Smooth muscle cell (in vitro differentiated cells): ENCODE measurements around the gene SPATA3. TPM values are rescaled to one million over a fixed set of nuclear protein-coding genes. Genes with fewer than 3 reads are reported as not detected.
"Not testable (repeated sequence)": the region's sequence is repeated elsewhere in the genome, so short reads cannot be mapped to it uniquely, and the experiment has no call there.

Experiments
- DNase-seq: peaks from one replicate; lab custom pipeline; 2025; ENCODE audit not compliant: unreplicated experiment; lab: John Stamatoyannopoulos, UW
- H2AFZ ChIP-seq: fragments of 200-600 bp; sonication (generic); 2 replicates; pipeline ENCODE4 v1.6.0; 2016; ENCODE audit warnings: antibody characterized with exemption, low read depth, mild to moderate bottlenecking
- H3F3A ChIP-seq: fragments of 200-600 bp; sonication (generic); 2 replicates; pipeline ENCODE4 v1.6.0; 2017; ENCODE audit warnings: antibody characterized with exemption, low read depth
- H3K27ac ChIP-seq: fragments of 200-600 bp; sonication (generic); 2 replicates; pipeline ENCODE4 v1.5.1; 2016; ENCODE audit warnings: low read depth, mild to moderate bottlenecking
- H3K27me3 ChIP-seq: fragments of 200-600 bp; sonication (generic); 2 replicates; pipeline ENCODE4 v1.6.1; 2016; ENCODE audit warnings: low read depth, mild to moderate bottlenecking
- H3K36me3 ChIP-seq: fragments of 200-600 bp; sonication (generic); 2 replicates; pipeline ENCODE4 v1.5.1; 2016; ENCODE audit warnings: low read depth
- H3K4me1 ChIP-seq: fragments of 200-600 bp; sonication (generic); 2 replicates; pipeline ENCODE4 v1.5.1; 2016; ENCODE audit warnings: low read depth
- H3K4me2 ChIP-seq: fragments of 200-600 bp; sonication (generic); 2 replicates; pipeline ENCODE4 v1.6.0; 2016; ENCODE audit warnings: mild to moderate bottlenecking
- H3K4me3 ChIP-seq: fragments of 200-600 bp; sonication (generic); 2 replicates; pipeline ENCODE4 v1.5.1; 2016; ENCODE audit warnings: mild to moderate bottlenecking
- H3K79me2 ChIP-seq: fragments of 200-600 bp; sonication (generic); 2 replicates; pipeline ENCODE4 v1.6.0; 2016; ENCODE audit warnings: low read depth, mild to moderate bottlenecking
- H3K9ac ChIP-seq: fragments of 200-600 bp; sonication (generic); 2 replicates; pipeline ENCODE4 v1.6.0; 2016; ENCODE audit warnings: low read depth
- H3K9me3 ChIP-seq: fragments of 200-600 bp; sonication (generic); replicated peaks from 2 replicates; pipeline ENCODE4 v1.5.1; 2016; ENCODE audit warnings: low read depth
- H4K20me1 ChIP-seq: fragments of 200-600 bp; sonication (generic); 2 replicates; pipeline ENCODE4 v1.6.0; 2016; ENCODE audit warnings: low read depth
- WGBS: methylation state at CpG from one replicate; pipeline ENCODE4 v1.1.7; 2016; ENCODE audit warnings: low lambda C conversion rate; 5-methylcytosine and 5-hydroxymethylcytosine counted together
- polyA plus RNA-seq: library from polyadenylated mRNA; unstranded; fragments of >200 nt; fragmentation: Nextera tagmentation; extraction: Ambion mirVana; gene quantifications from 2 replicates; pipeline ENCODE4 v1.2.1, GENCODE V29; 2016
- total RNA-seq: library from RNA; depleted of rRNA; stranded (reverse); fragments of >200 nt; gene quantifications from 2 replicates; pipeline ENCODE4 v1.2.3, GENCODE V29; 2014
- TF ChIP-seq, protein P1 (sequence below): fragments of 200-600 bp; sonication (generic); IDR thresholded peaks from 2 replicates; pipeline ENCODE4 v1.5.1; 2017; ENCODE audit warnings: borderline replicate concordance, mild to moderate bottlenecking, antibody characterized with exemption; ENCODE audit not compliant: insufficient read depth, poor library complexity, severe bottlenecking

Gene SPATA3
- total and polyA plus RNA-seq, 2 experiments from 2014 or later, result not detected

DNA sequence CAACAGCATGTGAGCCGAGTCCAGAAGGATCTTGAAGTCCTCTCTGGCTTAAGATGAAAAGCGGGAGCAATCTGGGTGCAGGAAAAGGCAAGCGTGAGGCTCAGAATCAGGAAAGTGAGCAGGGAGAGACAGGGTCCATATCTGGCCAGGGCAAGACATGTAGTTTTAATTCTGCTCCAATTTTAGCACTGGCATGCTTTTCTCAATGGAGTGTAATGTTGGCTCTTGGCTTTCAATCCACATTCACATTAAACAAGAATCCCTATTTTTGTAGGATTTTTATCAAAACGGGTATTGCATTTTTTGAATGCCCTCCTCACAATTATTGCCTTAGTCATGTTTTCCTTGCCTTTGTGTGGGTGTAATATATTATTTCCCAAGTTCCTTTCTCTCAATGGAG lies 6.0 kb downstream of the SPATA3 start:
- no peaks in the 10 kb centered on the region for H3K79me2 ChIP-seq
- H2AFZ ChIP-seq, result no peak overlapping the region
- no peaks in the 10 kb centered on the region for H4K20me1 ChIP-seq
- TF ChIP-seq, protein P1, sequence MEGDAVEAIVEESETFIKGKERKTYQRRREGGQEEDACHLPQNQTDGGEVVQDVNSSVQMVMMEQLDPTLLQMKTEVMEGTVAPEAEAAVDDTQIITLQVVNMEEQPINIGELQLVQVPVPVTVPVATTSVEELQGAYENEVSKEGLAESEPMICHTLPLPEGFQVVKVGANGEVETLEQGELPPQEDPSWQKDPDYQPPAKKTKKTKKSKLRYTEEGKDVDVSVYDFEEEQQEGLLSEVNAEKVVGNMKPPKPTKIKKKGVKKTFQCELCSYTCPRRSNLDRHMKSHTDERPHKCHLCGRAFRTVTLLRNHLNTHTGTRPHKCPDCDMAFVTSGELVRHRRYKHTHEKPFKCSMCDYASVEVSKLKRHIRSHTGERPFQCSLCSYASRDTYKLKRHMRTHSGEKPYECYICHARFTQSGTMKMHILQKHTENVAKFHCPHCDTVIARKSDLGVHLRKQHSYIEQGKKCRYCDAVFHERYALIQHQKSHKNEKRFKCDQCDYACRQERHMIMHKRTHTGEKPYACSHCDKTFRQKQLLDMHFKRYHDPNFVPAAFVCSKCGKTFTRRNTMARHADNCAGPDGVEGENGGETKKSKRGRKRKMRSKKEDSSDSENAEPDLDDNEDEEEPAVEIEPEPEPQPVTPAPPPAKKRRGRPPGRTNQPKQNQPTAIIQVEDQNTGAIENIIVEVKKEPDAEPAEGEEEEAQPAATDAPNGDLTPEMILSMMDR, result no peak
- H3K4me3 ChIP-seq, result no peak overlapping the region
- H3K4me1 ChIP-seq, result no peaks in the 10 kb centered on the region
- H3K4me2 ChIP-seq, result no peak overlapping the region
- WGBS, result 75% methylated on average over 4 of the region's 4 CpGs
- peaks cover 14% of the 10 kb centered on the region for H3K27me3 ChIP-seq
- no peak overlapping the region for H3K9ac ChIP-seq
- no peak overlapping the region for H3K27ac ChIP-seq
- no peak for DNase-seq
- no peaks in the 10 kb centered on the region for H3F3A ChIP-seq
- no peaks in the 10 kb centered on the region for H3K36me3 ChIP-seq
- H3K9me3 ChIP-seq, result no peaks in the 10 kb centered on the region

DNA sequence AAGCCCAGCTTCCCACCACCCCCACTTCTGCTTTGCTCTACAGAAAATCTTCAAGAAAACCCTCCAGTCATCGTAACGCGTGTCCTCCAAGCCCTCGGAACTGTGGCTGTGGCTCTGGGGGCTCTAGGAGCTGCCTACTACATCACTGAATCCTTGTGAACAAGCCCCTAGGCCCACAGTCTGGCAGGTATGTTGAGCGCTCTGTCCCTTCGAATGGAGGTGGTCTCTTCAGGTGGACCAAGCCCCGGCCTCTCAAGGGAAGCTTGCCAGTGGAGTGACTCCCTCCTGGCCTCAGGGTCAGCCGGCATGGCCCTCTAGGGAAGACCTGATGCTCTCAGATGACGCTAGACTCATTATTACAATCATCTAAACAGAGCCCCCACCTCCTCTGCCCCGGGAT lies 6.7 kb downstream of the SPATA3 start:
- Histone ChIP-seq H3K9ac (no peak overlapping the region), H3K4me2 (no peak overlapping the region)

DNA sequence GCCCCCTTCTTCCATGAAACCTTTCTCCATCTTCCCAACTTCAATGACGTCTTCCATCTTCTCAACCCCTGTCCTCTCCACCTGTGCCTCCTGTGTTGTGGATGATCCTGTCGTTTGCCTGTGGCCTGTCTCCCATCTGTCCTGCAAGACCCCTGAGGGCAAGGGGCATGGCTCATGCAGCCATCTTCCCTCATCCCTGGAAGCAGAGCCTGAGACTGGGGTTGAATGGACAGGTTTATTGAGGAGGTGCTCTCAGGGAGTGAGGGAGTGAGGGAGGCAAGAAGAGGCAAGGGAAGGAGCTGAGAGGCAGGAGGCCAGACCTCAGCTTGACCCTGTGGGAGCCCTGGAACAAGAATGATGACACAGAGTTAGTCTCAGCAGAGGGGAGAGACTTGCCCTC lies 7.3 kb downstream of the SPATA3 start:
- Histone ChIP-seq H3K4me2 (no peak overlapping the region), H3K9me3 (no peaks in the 10 kb centered on the region), H3K27ac (no peak overlapping the region), H3K9ac (no peak overlapping the region), H3K4me1 (peaks cover 4% of the 10 kb centered on the region), H3K4me3 (no peak overlapping the region), H3K36me3 (no peaks in the 10 kb centered on the region), H3K79me2 (no peaks in the 10 kb centered on the region), H2AFZ (no peak overlapping the region), H3K27me3 (peaks cover 14% of the 10 kb centered on the region), H4K20me1 (no peaks in the 10 kb centered on the region), H3F3A (no peaks in the 10 kb centered on the region)
- DNase-seq, result no peak
- TF ChIP-seq, protein P1, result no peak
- WGBS, result 78% methylated on average over 2 of the region's 2 CpGs

More for the DNA sequence above, 6.7 kb downstream of the SPATA3 start:
- Histone ChIP-seq H3K27me3 (peaks cover 14% of the 10 kb centered on the region), H3K36me3 (no peaks in the 10 kb centered on the region), H3F3A (no peaks in the 10 kb centered on the region), H3K4me3 (no peak overlapping the region), H3K79me2 (no peaks in the 10 kb centered on the region), H2AFZ (no peak overlapping the region), H3K9me3 (no peaks in the 10 kb centered on the region), H4K20me1 (no peaks in the 10 kb centered on the region), H3K27ac (no peak overlapping the region), H3K4me1 (peaks cover 3% of the 10 kb centered on the region)
- WGBS, result 90% methylated on average over 10 of the region's 10 CpGs
- TF ChIP-seq, protein P1, result no peak
- no peak for DNase-seq

DNA sequence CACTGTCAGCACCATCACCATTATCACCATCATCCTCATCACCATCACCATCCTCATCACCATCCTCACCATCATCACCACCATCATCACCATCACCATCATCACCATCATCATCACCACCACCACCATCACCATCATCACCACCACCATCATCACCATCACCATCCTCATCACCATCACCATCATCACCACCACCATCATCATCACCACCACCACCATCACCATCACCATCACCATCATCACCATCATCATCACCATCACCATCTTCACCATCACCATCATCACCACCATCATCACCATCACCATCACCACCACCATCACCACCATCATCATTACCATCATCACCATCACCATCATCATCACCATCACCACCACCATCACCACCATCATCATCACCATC lies 9.0 kb downstream of the SPATA3 start:
- not testable (repeated sequence) for H3K4me3 ChIP-seq, H3K4me1 ChIP-seq, H3K9me3 ChIP-seq, H3K79me2 ChIP-seq, H3F3A ChIP-seq, H3K9ac ChIP-seq, H3K4me2 ChIP-seq, DNase-seq, H3K36me3 ChIP-seq, H2AFZ ChIP-seq, H4K20me1 ChIP-seq, H3K27ac ChIP-seq
- H3K27me3 ChIP-seq, result peaks cover 16% of the 10 kb centered on the region
